ENCODE data around the gene NRXN3. TPM values are rescaled to one million over a fixed set of nuclear protein-coding genes. Genes with fewer than 3 reads are reported as not detected.

Gene NRXN3
- total RNA-seq, 1 experiment from 2014 or later, result not detected

DNA sequence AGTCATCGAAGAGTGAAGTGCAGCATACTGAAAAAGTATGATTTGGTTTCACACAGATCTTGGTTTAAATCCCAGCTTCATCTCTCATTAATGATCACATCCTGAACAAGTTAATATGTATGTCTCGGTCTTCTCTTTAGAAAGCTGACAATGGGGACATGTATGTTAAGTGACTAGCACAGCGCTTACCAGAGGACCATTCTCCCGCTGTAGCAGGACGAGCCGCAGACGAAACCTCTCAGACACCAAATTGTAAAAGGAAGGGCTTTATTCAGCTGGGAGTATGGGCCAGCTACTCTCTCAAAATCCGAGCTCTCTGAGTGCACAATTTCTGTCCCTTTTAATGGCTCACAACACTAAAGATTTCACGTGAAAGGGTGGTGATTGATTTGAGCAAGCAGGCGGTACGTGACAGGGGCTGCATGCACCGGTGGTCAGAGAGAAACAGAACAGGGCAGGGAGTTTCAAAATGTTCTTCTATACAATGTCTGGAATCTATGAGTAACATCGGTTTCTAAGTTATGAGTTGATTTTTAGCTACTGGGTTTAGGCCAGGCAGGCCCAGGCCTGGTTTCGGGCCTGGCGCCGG, 1358.7 kb downstream of the NRXN3 start:
- no peaks in the 10 kb centered on the region for H3K27me3 ChIP-seq (ENCODE audit: insufficient read depth, low read length)
- H3K36me3 ChIP-seq (ENCODE audit: control insufficient read depth in 1 of 2, insufficient read depth in 2 of 2, low read length in 2 of 2), result no peaks in the 10 kb centered on the region
- CTCF ChIA-PET, result no interaction called here
- TF ChIP-seq TCF7L2 (IDR thresholded peaks at IDR 0.05; ENCODE audit: borderline replicate concordance, extremely low read depth, insufficient read depth, insufficient read length), result no peak
- TF ChIP-seq RAD21 (IDR thresholded peaks at IDR 0.05; ENCODE audit: low read depth), result no peak
- no peak for TF ChIP-seq SP1 (IDR thresholded peaks at IDR 0.05; ENCODE audit: low read depth)
- TF ChIP-seq SRF (IDR thresholded peaks at IDR 0.05; ENCODE audit: low read depth), result no peak
- no peak for TF ChIP-seq EGR1 (IDR thresholded peaks at IDR 0.05; ENCODE audit: low read depth)
- TF ChIP-seq ZFX (IDR thresholded peaks at IDR 0.05), result no peak
- TF ChIP-seq SIN3A (IDR thresholded peaks at IDR 0.05; ENCODE audit: low read depth), result no peak
- no peak for TF ChIP-seq POLR2AphosphoS5 (IDR thresholded peaks at IDR 0.05; ENCODE audit: low read depth, low read length)
- TF ChIP-seq, protein P1, sequence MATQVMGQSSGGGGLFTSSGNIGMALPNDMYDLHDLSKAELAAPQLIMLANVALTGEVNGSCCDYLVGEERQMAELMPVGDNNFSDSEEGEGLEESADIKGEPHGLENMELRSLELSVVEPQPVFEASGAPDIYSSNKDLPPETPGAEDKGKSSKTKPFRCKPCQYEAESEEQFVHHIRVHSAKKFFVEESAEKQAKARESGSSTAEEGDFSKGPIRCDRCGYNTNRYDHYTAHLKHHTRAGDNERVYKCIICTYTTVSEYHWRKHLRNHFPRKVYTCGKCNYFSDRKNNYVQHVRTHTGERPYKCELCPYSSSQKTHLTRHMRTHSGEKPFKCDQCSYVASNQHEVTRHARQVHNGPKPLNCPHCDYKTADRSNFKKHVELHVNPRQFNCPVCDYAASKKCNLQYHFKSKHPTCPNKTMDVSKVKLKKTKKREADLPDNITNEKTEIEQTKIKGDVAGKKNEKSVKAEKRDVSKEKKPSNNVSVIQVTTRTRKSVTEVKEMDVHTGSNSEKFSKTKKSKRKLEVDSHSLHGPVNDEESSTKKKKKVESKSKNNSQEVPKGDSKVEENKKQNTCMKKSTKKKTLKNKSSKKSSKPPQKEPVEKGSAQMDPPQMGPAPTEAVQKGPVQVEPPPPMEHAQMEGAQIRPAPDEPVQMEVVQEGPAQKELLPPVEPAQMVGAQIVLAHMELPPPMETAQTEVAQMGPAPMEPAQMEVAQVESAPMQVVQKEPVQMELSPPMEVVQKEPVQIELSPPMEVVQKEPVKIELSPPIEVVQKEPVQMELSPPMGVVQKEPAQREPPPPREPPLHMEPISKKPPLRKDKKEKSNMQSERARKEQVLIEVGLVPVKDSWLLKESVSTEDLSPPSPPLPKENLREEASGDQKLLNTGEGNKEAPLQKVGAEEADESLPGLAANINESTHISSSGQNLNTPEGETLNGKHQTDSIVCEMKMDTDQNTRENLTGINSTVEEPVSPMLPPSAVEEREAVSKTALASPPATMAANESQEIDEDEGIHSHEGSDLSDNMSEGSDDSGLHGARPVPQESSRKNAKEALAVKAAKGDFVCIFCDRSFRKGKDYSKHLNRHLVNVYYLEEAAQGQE (IDR thresholded peaks at IDR 0.05; ENCODE audit: low read depth), result no peak
- TF ChIP-seq, protein P2, sequence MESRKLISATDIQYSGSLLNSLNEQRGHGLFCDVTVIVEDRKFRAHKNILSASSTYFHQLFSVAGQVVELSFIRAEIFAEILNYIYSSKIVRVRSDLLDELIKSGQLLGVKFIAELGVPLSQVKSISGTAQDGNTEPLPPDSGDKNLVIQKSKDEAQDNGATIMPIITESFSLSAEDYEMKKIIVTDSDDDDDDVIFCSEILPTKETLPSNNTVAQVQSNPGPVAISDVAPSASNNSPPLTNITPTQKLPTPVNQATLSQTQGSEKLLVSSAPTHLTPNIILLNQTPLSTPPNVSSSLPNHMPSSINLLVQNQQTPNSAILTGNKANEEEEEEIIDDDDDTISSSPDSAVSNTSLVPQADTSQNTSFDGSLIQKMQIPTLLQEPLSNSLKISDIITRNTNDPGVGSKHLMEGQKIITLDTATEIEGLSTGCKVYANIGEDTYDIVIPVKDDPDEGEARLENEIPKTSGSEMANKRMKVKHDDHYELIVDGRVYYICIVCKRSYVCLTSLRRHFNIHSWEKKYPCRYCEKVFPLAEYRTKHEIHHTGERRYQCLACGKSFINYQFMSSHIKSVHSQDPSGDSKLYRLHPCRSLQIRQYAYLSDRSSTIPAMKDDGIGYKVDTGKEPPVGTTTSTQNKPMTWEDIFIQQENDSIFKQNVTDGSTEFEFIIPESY (IDR thresholded peaks at IDR 0.05; ENCODE audit: extremely low read depth, insufficient replicate concordance, low read length), result no peak
- no peak for TF ChIP-seq CBX3 (IDR thresholded peaks at IDR 0.05; ENCODE audit: low read depth)
- no peak for TF ChIP-seq CEBPB (IDR thresholded peaks at IDR 0.05; ENCODE audit: low read depth)
- POLR2A ChIA-PET, result no interaction called here
- H3K9ac ChIP-seq (ENCODE audit: low read length), result no peak overlapping the region
- no peak for ATAC-seq
- H3K4me2 ChIP-seq (ENCODE audit: low read length), result no peak overlapping the region
- H3K9me3 ChIP-seq (ENCODE audit: control insufficient read depth in 1 of 2, insufficient read depth in 1 of 2, low read depth in 1 of 2, low read length in 2 of 2), result peaks cover 0 to 8% of the 10 kb centered on the region in 2 experiments; a peak in 1 of 4 replicates
- RAD21 ChIA-PET (ENCODE audit: low non-redundant PET in 1 of 2, low total read pairs in 2 of 2, uncharacterized antibody in 2 of 2, unreplicated experiment in 2 of 2), result no interaction called here
- no peaks in the 10 kb centered on the region for H4K20me1 ChIP-seq (ENCODE audit: insufficient read depth)
- no peak for DNase-seq (ENCODE audit: low read depth, low spot score)
- intact Hi-C loops (cut with micrococcal nuclease), result no loop called here
- no peaks in the 10 kb centered on the region for H3K79me2 ChIP-seq (ENCODE audit: insufficient read depth, low read length)
- no peaks in the 10 kb centered on the region for H3K9me2 ChIP-seq (ENCODE audit: insufficient read depth)
- H2AFZ ChIP-seq (ENCODE audit: low read depth, low read length, poor library complexity, severe bottlenecking), result no peak overlapping the region
- H3K27ac ChIP-seq (ENCODE audit: low read depth, low read length), result no peak overlapping the region
- no peaks in the 10 kb centered on the region for H3K4me1 ChIP-seq (ENCODE audit: control insufficient read depth in 1 of 2, insufficient read depth in 2 of 2, low read length in 2 of 2)
- BruUV-seq (replicated peaks), result no TSS peak
- no peak overlapping the region for H3K4me3 ChIP-seq (replicated peaks in 1 of 2; ENCODE audit: low read depth in 1 of 2, low read length in 2 of 2)

Measured in HCT116 (cell line).